ENCODE measurements around the gene MLANA.

Gene MLANA

DNA sequence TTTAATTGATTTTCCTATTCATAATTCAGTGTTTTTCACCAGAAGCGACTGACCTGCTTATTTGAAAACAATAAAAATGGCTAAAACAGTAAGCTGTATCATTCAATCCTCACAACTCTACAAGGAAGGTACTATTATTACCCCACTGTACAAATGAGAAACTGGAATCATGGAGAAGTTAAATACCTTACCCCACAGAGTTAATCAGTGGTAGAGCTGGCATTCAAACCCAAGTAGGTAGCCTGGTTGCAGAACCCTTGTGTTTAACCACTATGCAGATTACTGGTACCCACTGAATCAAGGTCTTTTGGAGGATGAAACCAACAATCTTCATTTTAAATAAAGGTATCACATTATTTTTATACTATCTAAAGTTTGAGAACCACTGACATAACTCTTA is 59.6 kb downstream of the MLANA start:
- H3K36me3 ChIP-seq (ENCODE audit: control insufficient read depth in 4 of 4, insufficient read depth in 4 of 4, low read length in 3 of 4), result peaks cover 0 to 2% (median 0%) of the 10 kb centered on the region in 4 experiments
- ChIA-PET POLR2A (no interaction called here), CTCF (no interaction called here)
- no peaks in the 10 kb centered on the region for H3K27me3 ChIP-seq (replicated peaks in 2 of 5; ENCODE audit: control insufficient read depth in 4 of 5, insufficient read depth in 5 of 5, low read length in 4 of 5)
- no peak for DNase-seq
- H3K27ac ChIP-seq (ENCODE audit: insufficient read depth in 1 of 2, low read depth in 1 of 2, low read length in 2 of 2, poor library complexity in 1 of 2, severe bottlenecking in 2 of 2), result no peak overlapping the region
- no peak overlapping the region for H3K4me3 ChIP-seq (ENCODE audit: control insufficient read depth in 1 of 7, extremely low read depth in 1 of 7, insufficient read depth in 4 of 7, low read depth in 2 of 7, low read length in 6 of 7)
- no CpG with 5 or more reads among the region's 1 CpG for WGBS (ENCODE audit: insufficient coverage)
- no peaks in the 10 kb centered on the region for H3K9me3 ChIP-seq (ENCODE audit: control extremely low read depth in 1 of 5, control insufficient read depth in 4 of 5, insufficient read depth in 2 of 5, low read depth in 1 of 5, low read length in 4 of 5)
- peaks cover 6 to 7% (median 7%) of the 10 kb centered on the region in 4 experiments for H3K4me1 ChIP-seq (ENCODE audit: control extremely low read depth in 1 of 4, control insufficient read depth in 4 of 4, insufficient read depth in 4 of 4, low read length in 3 of 4)

DNA sequence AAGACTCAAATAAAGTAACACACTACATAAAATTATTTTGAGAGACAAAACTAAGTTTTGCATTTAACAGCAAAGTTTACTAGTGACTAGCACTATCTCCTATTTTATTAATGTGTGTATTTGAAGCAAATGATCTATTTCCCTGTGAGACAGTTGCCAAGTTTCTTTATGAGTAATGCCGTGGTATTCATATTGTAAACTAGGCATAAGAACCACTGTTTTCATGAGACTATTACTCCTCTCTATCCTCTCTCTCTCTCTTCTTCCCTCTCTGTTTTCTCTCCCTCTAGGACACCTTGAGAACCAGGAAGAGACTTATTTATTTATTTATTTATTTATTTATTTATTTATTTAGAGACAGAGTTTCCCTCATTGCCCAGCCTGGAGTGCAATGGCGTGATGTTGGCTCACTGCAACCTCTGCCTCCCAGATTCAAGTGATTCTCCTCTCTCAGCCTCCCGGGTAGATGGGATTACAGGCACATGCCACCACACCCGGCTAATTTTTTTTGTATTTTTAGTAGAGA is 61.1 kb downstream of the MLANA start:
- Histone ChIP-seq H3K27ac (ENCODE audit: insufficient read depth in 1 of 2, low read depth in 1 of 2, low read length in 2 of 2, poor library complexity in 1 of 2, severe bottlenecking in 2 of 2) (no peak overlapping the region), H3K4me3 (ENCODE audit: control insufficient read depth in 1 of 7, extremely low read depth in 1 of 7, insufficient read depth in 4 of 7, low read depth in 2 of 7, low read length in 6 of 7) (no peak overlapping the region), H3K36me3 (ENCODE audit: control insufficient read depth in 4 of 4, insufficient read depth in 4 of 4, low read length in 3 of 4) (peaks cover 0 to 2% (median under 1%) of the 10 kb centered on the region in 4 experiments), H3K9me3 (ENCODE audit: control extremely low read depth in 1 of 5, control insufficient read depth in 4 of 5, insufficient read depth in 2 of 5, low read depth in 1 of 5, low read length in 4 of 5) (no peaks in the 10 kb centered on the region), H3K27me3 (replicated peaks in 2 of 5; ENCODE audit: control insufficient read depth in 4 of 5, insufficient read depth in 5 of 5, low read length in 4 of 5) (no peaks in the 10 kb centered on the region), H3K4me1 (ENCODE audit: control extremely low read depth in 1 of 4, control insufficient read depth in 4 of 4, insufficient read depth in 4 of 4, low read length in 3 of 4) (peaks cover 6 to 7% (median 7%) of the 10 kb centered on the region in 4 experiments)
- ChIA-PET CTCF (no interaction called here), POLR2A (no interaction called here)
- no peak for DNase-seq
- no CpG with 5 or more reads among the region's 4 CpGs for WGBS (ENCODE audit: insufficient coverage)

DNA sequence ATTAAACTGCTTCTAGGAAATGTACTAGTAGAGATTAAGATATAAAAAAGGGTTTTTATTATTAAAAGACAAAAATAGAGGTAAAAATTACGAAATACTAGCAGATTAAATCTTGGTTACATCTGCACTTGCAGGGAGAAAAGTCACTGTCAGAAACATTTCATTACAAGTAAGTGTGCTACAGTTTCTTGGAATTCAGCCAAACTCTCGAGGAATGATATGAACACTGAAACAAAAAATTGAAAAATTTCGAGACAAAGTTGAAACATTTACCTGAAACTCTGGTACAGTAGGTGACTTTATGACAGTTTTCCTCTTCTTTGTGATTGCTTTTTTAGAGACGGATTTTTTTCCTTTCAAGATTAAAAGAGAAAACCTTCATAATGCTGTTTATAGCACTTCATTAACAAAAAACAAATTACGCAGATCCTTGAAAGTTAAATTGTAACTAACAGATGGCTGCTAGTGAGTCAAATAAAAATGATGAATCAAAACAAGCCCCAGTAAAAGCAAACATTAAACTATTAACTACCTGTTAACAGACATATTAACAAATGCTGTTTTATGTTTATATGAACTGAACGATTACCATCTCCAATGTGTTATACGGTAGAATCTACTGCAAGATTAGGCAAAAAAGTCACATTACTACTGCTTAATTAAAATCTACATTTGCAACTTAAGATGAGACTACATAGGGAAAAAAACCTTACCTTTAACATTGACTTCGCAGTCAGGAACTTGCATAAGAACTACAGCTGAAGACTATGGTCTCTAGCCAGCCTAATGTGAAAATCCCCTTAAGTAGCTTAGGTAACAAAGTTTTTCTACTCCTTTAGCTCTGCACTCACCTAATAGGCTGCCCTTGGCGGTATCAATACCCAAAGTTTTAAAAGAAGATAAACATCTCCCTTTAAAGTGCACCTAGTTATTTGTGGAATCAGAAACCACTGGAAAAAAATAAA is 63.3 kb downstream of the MLANA start:
- Histone ChIP-seq H3K9me3 (ENCODE audit: control extremely low read depth in 1 of 5, control insufficient read depth in 4 of 5, insufficient read depth in 2 of 5, low read depth in 1 of 5, low read length in 4 of 5) (no peaks in the 10 kb centered on the region), H3K36me3 (ENCODE audit: control insufficient read depth in 4 of 4, insufficient read depth in 4 of 4, low read length in 3 of 4) (peaks cover 0 to 6% (median 3%) of the 10 kb centered on the region in 4 experiments), H3K4me3 (ENCODE audit: control insufficient read depth in 1 of 7, extremely low read depth in 1 of 7, insufficient read depth in 4 of 7, low read depth in 2 of 7, low read length in 6 of 7) (no peak overlapping the region), H3K27ac (ENCODE audit: insufficient read depth in 1 of 2, low read depth in 1 of 2, low read length in 2 of 2, poor library complexity in 1 of 2, severe bottlenecking in 2 of 2) (no peak overlapping the region), H3K4me1 (ENCODE audit: control extremely low read depth in 1 of 4, control insufficient read depth in 4 of 4, insufficient read depth in 4 of 4, low read length in 3 of 4) (peaks cover under 1 to 4% (median 4%) of the 10 kb centered on the region in 4 experiments), H3K27me3 (replicated peaks in 2 of 5; ENCODE audit: control insufficient read depth in 4 of 5, insufficient read depth in 5 of 5, low read length in 4 of 5) (no peaks in the 10 kb centered on the region)
- POLR2A ChIA-PET, result no interaction called here
- CTCF ChIA-PET, result interaction anchor here (1.4 kb wide), 1 partner anchor 68 kb away, joined by 3 read pairs; no protein-coding TSS in a partner anchor
- WGBS (ENCODE audit: insufficient coverage), result 92% methylated on average over 3 of the region's 9 CpGs
- peak in 1 of 3 donors; percentile 7 for DNase-seq

DNA sequence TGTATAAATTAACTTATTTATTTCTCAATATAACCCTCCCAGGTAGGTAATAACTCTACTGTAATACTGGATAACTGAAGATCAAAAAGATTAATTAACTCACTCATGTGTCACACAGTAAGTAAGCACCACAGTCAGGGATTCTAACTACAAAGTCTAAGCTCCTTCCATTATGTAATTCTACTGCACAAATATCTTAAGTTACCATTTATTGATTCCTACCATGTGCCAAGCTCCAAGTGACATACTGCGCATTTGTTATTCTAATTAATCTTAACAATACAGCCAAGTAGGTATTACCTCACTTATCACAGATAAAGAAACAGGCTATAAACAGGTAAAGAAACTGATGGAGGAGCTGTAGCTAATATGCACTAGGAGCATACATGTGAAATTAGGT is 66.5 kb downstream of the MLANA start:
- H3K4me1 ChIP-seq (ENCODE audit: control extremely low read depth in 1 of 4, control insufficient read depth in 4 of 4, insufficient read depth in 4 of 4, low read length in 3 of 4), result no peaks in the 10 kb centered on the region
- WGBS (ENCODE audit: insufficient coverage), result no CpG with 5 or more reads among the region's 1 CpG
- H3K36me3 ChIP-seq (ENCODE audit: control insufficient read depth in 4 of 4, insufficient read depth in 4 of 4, low read length in 3 of 4), result peaks cover 0 to 6% (median 3%) of the 10 kb centered on the region in 4 experiments
- no peak overlapping the region for H3K4me3 ChIP-seq (ENCODE audit: control insufficient read depth in 1 of 7, extremely low read depth in 1 of 7, insufficient read depth in 4 of 7, low read depth in 2 of 7, low read length in 6 of 7)
- no peak overlapping the region for H3K27ac ChIP-seq (ENCODE audit: insufficient read depth in 1 of 2, low read depth in 1 of 2, low read length in 2 of 2, poor library complexity in 1 of 2, severe bottlenecking in 2 of 2)
- H3K9me3 ChIP-seq (ENCODE audit: control extremely low read depth in 1 of 5, control insufficient read depth in 4 of 5, insufficient read depth in 2 of 5, low read depth in 1 of 5, low read length in 4 of 5), result no peaks in the 10 kb centered on the region
- no peaks in the 10 kb centered on the region for H3K27me3 ChIP-seq (replicated peaks in 2 of 5; ENCODE audit: control insufficient read depth in 4 of 5, insufficient read depth in 5 of 5, low read length in 4 of 5)
- POLR2A ChIA-PET, result no interaction called here
- no peak for DNase-seq
- CTCF ChIA-PET, result no interaction called here

- ChIA-PET CTCF (no interaction called here), POLR2A (no interaction called here)
- no peak overlapping the region for H3K4me3 ChIP-seq (ENCODE audit: control insufficient read depth in 1 of 7, extremely low read depth in 1 of 7, insufficient read depth in 4 of 7, low read depth in 2 of 7, low read length in 6 of 7)
- no peak overlapping the region for H3K27ac ChIP-seq (ENCODE audit: insufficient read depth in 1 of 2, low read depth in 1 of 2, low read length in 2 of 2, poor library complexity in 1 of 2, severe bottlenecking in 2 of 2)
- H3K4me1 ChIP-seq (ENCODE audit: control extremely low read depth in 1 of 4, control insufficient read depth in 4 of 4, insufficient read depth in 4 of 4, low read length in 3 of 4), result no peaks in the 10 kb centered on the region
- no peaks in the 10 kb centered on the region for H3K27me3 ChIP-seq (replicated peaks in 2 of 5; ENCODE audit: control insufficient read depth in 4 of 5, insufficient read depth in 5 of 5, low read length in 4 of 5)
- 97% methylated on average over 5 of the region's 6 CpGs for WGBS (ENCODE audit: insufficient coverage)
- no peak for DNase-seq
- H3K36me3 ChIP-seq (ENCODE audit: control insufficient read depth in 4 of 4, insufficient read depth in 4 of 4, low read length in 3 of 4), result peaks cover 0 to 6% (median 3%) of the 10 kb centered on the region in 4 experiments
- H3K9me3 ChIP-seq (ENCODE audit: control extremely low read depth in 1 of 5, control insufficient read depth in 4 of 5, insufficient read depth in 2 of 5, low read depth in 1 of 5, low read length in 4 of 5), result no peaks in the 10 kb centered on the region
Measured at GRCh38 chr9:5958273-5958672, 67.6 kb downstream of the MLANA start.
